Measurements from ENCODE around the gene WNT3. TPM values are rescaled to one million over a fixed set of nuclear protein-coding genes. Genes with fewer than 3 reads are reported as not detected.

WNT3 gene
- total and polyA plus RNA-seq, 10 donors: 0.32 to 0.94 (median 0.67) TPM

- Histone ChIP-seq H3K36me3 (peaks cover 0 to 98% (median 45%) of the 10 kb centered on the region in 6 donors), H3K27me3 (replicated peaks in 1 of 7) (no peaks in the 10 kb centered on the region), H3K9me3 (no peaks in the 10 kb centered on the region), H3K4me3 (no peak overlapping the region), H3K4me1 (peaks cover 0 to 3% (median 0%) of the 10 kb centered on the region in 6 donors), H3K27ac (no peak overlapping the region)
- no peak for DNase-seq
- WGBS, 5 donors: 90 to 97% (median 94%) methylated on average over 3 of the region's 3 CpGs
- TF ChIP-seq POLR2AphosphoS5 (IDR thresholded peaks at IDR 0.05) (no peak), CTCF (IDR thresholded peaks at IDR 0.05 in 8 of 11, conservative IDR thresholded peaks at IDR 0.05 in 3 of 11) (no peak)
- intact Hi-C loops (cut with DNase I; ENCODE audit: low total_unique reads): no loop called here
These were observed 64.7 kb downstream of the WNT3 start for GRCh38 chr17:46753776-46754175.

- Histone ChIP-seq H3K27me3 (replicated peaks in 1 of 7) (no peaks in the 10 kb centered on the region), H3K27ac (no peak overlapping the region), H3K4me1 (peaks cover 0 to 3% (median 0%) of the 10 kb centered on the region in 6 donors), H3K9me3 (no peaks in the 10 kb centered on the region), H3K36me3 (peaks cover 0 to 85% (median 37%) of the 10 kb centered on the region in 6 donors), H3K4me3 (no peak overlapping the region)
- intact Hi-C loops (cut with DNase I; ENCODE audit: low total_unique reads): no loop called here
- 94 to 97% (median 96%) methylated on average over 4 of the region's 4 CpGs for WGBS, 5 donors
- DNase-seq: no peak
- TF ChIP-seq CTCF (IDR thresholded peaks at IDR 0.05 in 8 of 11, conservative IDR thresholded peaks at IDR 0.05 in 3 of 11) (no peak), POLR2AphosphoS5 (IDR thresholded peaks at IDR 0.05) (no peak), POLR2A (IDR thresholded peaks at IDR 0.05) (no peak)
These were observed 67.1 kb downstream of the WNT3 start for GRCh38 chr17:46751425-46751824.

GRCh38 chr17:46745376-46745775 is 73.1 kb downstream of the WNT3 start:
- no peak for DNase-seq
- TF ChIP-seq CTCF (IDR thresholded peaks at IDR 0.05 in 8 of 11, conservative IDR thresholded peaks at IDR 0.05 in 3 of 11): no peak
- no peak for TF ChIP-seq POLR2A (IDR thresholded peaks at IDR 0.05)
- no peak for TF ChIP-seq POLR2AphosphoS5 (IDR thresholded peaks at IDR 0.05)
- Histone ChIP-seq H3K36me3 (peaks cover 0 to 59% (median 5%) of the 10 kb centered on the region in 6 donors), H3K27me3 (replicated peaks in 1 of 7) (no peaks in the 10 kb centered on the region), H3K4me1 (peaks cover 0 to 3% (median 0%) of the 10 kb centered on the region in 6 donors), H3K27ac (no peak overlapping the region), H3K9me3 (no peaks in the 10 kb centered on the region), H3K4me3 (no peak overlapping the region)
- intact Hi-C loops (cut with DNase I; ENCODE audit: low total_unique reads): no loop called here
- 85 to 95% (median 91%) methylated on average over 3 of the region's 3 CpGs for WGBS, 5 donors

- no peaks in the 10 kb centered on the region for H3K27me3 ChIP-seq (replicated peaks in 1 of 7)
- intact Hi-C loops (cut with DNase I; ENCODE audit: low total_unique reads): no loop called here
- TF ChIP-seq CTCF (IDR thresholded peaks at IDR 0.05 in 8 of 11, conservative IDR thresholded peaks at IDR 0.05 in 3 of 11) (no peak), POLR2A (IDR thresholded peaks at IDR 0.05) (no peak), POLR2AphosphoS5 (IDR thresholded peaks at IDR 0.05) (no peak)
- H3K27ac ChIP-seq: no peak overlapping the region
- DNase-seq: no peak
- no peaks in the 10 kb centered on the region for H3K9me3 ChIP-seq
- peaks cover 0 to 3% (median 0%) of the 10 kb centered on the region in 6 donors for H3K4me1 ChIP-seq
- peaks cover 0 to 59% (median 5%) of the 10 kb centered on the region in 6 donors for H3K36me3 ChIP-seq
- 94 to 100% (median 98%) methylated on average over 1 of the region's 1 CpG for WGBS, 5 donors
- H3K4me3 ChIP-seq: no peak overlapping the region
These were observed 74.1 kb downstream of the WNT3 start for GRCh38 chr17:46744441-46744840.

All from spleen (tissue), 11 donors.